Thoracic aorta (tissue), 2 donors: ENCODE measurements around the gene SCN8A. TPM values are rescaled to one million over a fixed set of nuclear protein-coding genes. Genes with fewer than 3 reads are reported as not detected.

Experiments
- ATAC-seq: fragments of 150-250 bp; one replicate; pipeline ENCODE4 v1.8.0; 2017; ENCODE audit warnings: low read depth; ENCODE audit not compliant: insufficient number of reproducible peaks, low FRiP score
- DNase-seq: peaks from one replicate; pipeline ENCODE4 v3.0.0-alpha.2; 2020; ENCODE audit warnings: low spot score
- H3K27ac ChIP-seq, 2 donors: fragments of 200-600 bp; sonication (generic); 1 replicate in 1 of 2; 2 replicates in 1 of 2; pipeline ENCODE4 v1.5.1; 2016; ENCODE audit warnings: mild to moderate bottlenecking in 2 of 2, moderate library complexity in 2 of 2
- H3K27me3 ChIP-seq: fragments of 200-600 bp; sonication (generic); replicated peaks from 2 replicates; pipeline ENCODE4 v1.6.0; 2016; ENCODE audit warnings: mild to moderate bottlenecking; ENCODE audit not compliant: insufficient read depth
- H3K36me3 ChIP-seq: fragments of 200-600 bp; sonication (generic); one replicate; pipeline ENCODE4 v1.5.1; 2016
- H3K4me1 ChIP-seq, 2 donors: fragments of 200-600 bp; sonication (generic); 1 replicate in 1 of 2; 2 replicates in 1 of 2; pipeline versions ENCODE4 v1.5.1 to v1.6.0; 2016; ENCODE audit warnings: low read depth in 2 of 2, mild to moderate bottlenecking in 1 of 2; ENCODE audit not compliant: control insufficient read depth in 1 of 2
- H3K4me3 ChIP-seq: fragments of 200-600 bp; sonication (generic); 2 replicates; pipeline ENCODE4 v1.5.1; 2016; ENCODE audit warnings: mild to moderate bottlenecking
- H3K9me3 ChIP-seq: fragments of 200-600 bp; sonication (generic); 2 replicates; pipeline ENCODE4 v1.5.1; 2016
- CTCF ChIP-seq: fragments of 200-600 bp; sonication (generic); IDR thresholded peaks from one replicate; pipeline ENCODE4 v1.5.1; 2019; ENCODE audit warnings: antibody characterized with exemption
- total RNA-seq, 2 donors: library from RNA; depleted of rRNA; stranded (reverse); fragments of >200 nt; gene quantifications; one replicate each; pipeline versions ENCODE4 v1.1.0 to v1.2.3, GENCODE V29; 2016

Gene SCN8A
- total RNA-seq, 2 donors from 2014 or later, result 0.54 TPM; not detected in 1

GRCh38 chr12:51635346-51635745 is 44.3 kb downstream of the SCN8A start:
- Histone ChIP-seq H3K27ac (no peak overlapping the region), H3K4me3 (no peak overlapping the region), H3K27me3 (no peaks in the 10 kb centered on the region), H3K36me3 (no peaks in the 10 kb centered on the region), H3K4me1 (no peaks in the 10 kb centered on the region), H3K9me3 (peaks cover 6% of the 10 kb centered on the region)
- DNase-seq (no peak), ATAC-seq (no peak)
- no peak for TF ChIP-seq CTCF

- DNase-seq, result no peak
- Histone ChIP-seq H3K27me3 (no peaks in the 10 kb centered on the region), H3K4me1 (no peaks in the 10 kb centered on the region), H3K27ac (no peak overlapping the region), H3K4me3 (no peak overlapping the region), H3K9me3 (peaks cover 6% of the 10 kb centered on the region), H3K36me3 (no peaks in the 10 kb centered on the region)
- no peak for ATAC-seq
- TF ChIP-seq CTCF, result no peak
Observed at GRCh38 chr12:51636581-51636980, 45.5 kb downstream of the SCN8A start.

- DNase-seq, result no peak
- ATAC-seq, result no peak
- Histone ChIP-seq H3K9me3 (peaks cover 6% of the 10 kb centered on the region), H3K4me3 (no peak overlapping the region), H3K4me1 (no peaks in the 10 kb centered on the region), H3K36me3 (no peaks in the 10 kb centered on the region), H3K27ac (no peak overlapping the region), H3K27me3 (no peaks in the 10 kb centered on the region)
- TF ChIP-seq CTCF, result no peak
Observed at GRCh38 chr12:51636986-51637385, 46.0 kb downstream of the SCN8A start.

- Histone ChIP-seq H3K36me3 (no peaks in the 10 kb centered on the region), H3K9me3 (peaks cover 6% of the 10 kb centered on the region), H3K4me1 (no peaks in the 10 kb centered on the region), H3K27ac (no peak overlapping the region), H3K4me3 (no peak overlapping the region), H3K27me3 (no peaks in the 10 kb centered on the region)
- no peak for TF ChIP-seq CTCF
- no peak for DNase-seq
- ATAC-seq, result no peak
Observed at GRCh38 chr12:51639361-51639760, 48.3 kb downstream of the SCN8A start.

GRCh38 chr12:51642286-51642685 is 51.3 kb downstream of the SCN8A start:
- peaks cover 6% of the 10 kb centered on the region for H3K9me3 ChIP-seq
- H3K36me3 ChIP-seq, result no peaks in the 10 kb centered on the region
- no peak for DNase-seq
- no peak overlapping the region for H3K4me3 ChIP-seq
- no peaks in the 10 kb centered on the region for H3K4me1 ChIP-seq
- H3K27me3 ChIP-seq, result no peaks in the 10 kb centered on the region
- TF ChIP-seq CTCF, result no peak
- H3K27ac ChIP-seq, result no peak overlapping the region
- no peak for ATAC-seq
